Activated CD4-positive, alpha-beta T cell treated with anti-CD3 and anti-CD28 coated beads, Interleukin-2, amount 10 ng/mL, durations not matched to agents 7 days and 5 days (primary cell): ENCODE data around the gene MFAP3L. TPM values are rescaled to one million over a fixed set of nuclear protein-coding genes. Genes with fewer than 3 reads are reported as not detected.

ENCODE experiments used
- CTCF ChIA-PET: fragments of 350-600 bp; sonication (Branson Sonifier 250); formaldehyde crosslinking; loops from one replicate; lab custom pipeline; 2021; ENCODE audit warnings: antibody characterized with exemption; lab: Charles Lee
- POLR2A ChIA-PET: fragments of 350-600 bp; sonication (Branson Sonifier 250); formaldehyde crosslinking; loops from one replicate; lab custom pipeline; 2021; ENCODE audit warnings: antibody characterized with exemption; lab: Charles Lee
- DNase-seq: peaks from one replicate; pipeline ENCODE4 v3.0.0-alpha.2; 2020
- H3K27ac Mint-ChIP-seq: one replicate; pipeline ENCODE4 v1.8.0; 2021; ENCODE audit warnings: mild to moderate bottlenecking, moderate library complexity, mixed read lengths
- H3K27me3 Mint-ChIP-seq: one replicate; pipeline ENCODE4 v1.8.0; 2021; ENCODE audit warnings: mixed read lengths
- H3K36me3 Mint-ChIP-seq: one replicate; pipeline ENCODE4 v1.8.0; 2021; ENCODE audit warnings: low read depth, mixed read lengths
- H3K4me1 Mint-ChIP-seq: one replicate; pipeline ENCODE4 v1.8.0; 2021; ENCODE audit warnings: mixed read lengths
- H3K4me3 Mint-ChIP-seq: one replicate; pipeline ENCODE4 v1.8.0; 2021; ENCODE audit warnings: mild to moderate bottlenecking, moderate library complexity, mixed read lengths
- H3K9me3 Mint-ChIP-seq: one replicate; pipeline ENCODE4 v1.8.0; 2021; ENCODE audit warnings: mixed read lengths
- total RNA-seq, 2 experiments: library from RNA; stranded (reverse); gene quantifications; one replicate each; pipeline ENCODE4 v1.2.3, GENCODE V29; 2021

The MFAP3L gene
- total RNA-seq, 2 experiments from 2014 or later: 0.27 to 0.35 TPM

DNA sequence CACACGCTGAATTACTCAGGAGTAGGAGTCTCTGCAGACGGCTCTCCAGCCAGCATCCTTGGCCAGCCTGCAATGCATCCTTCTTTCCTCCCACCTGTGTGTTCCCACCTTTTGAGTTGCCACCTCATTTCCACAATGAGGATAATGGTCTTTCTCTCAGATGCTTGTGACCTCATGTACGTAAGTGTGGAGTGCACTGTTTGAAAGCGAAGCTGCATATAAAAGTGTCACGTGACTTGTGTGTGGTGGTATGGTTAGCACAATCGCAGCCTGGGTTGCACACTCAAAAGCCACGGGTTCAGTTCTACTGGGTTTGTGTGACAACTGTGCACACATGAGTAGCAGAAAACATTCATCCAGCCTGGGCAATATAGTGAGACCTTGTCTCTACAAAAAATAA, 12.0 kb upstream of the MFAP3L start:
- Mint-ChIP-seq H3K27ac (no peak overlapping the region), H3K4me3 (no peak overlapping the region), H3K27me3 (no peaks in the 10 kb centered on the region), H3K4me1 (no peaks in the 10 kb centered on the region), H3K9me3 (no peaks in the 10 kb centered on the region), H3K36me3 (no peaks in the 10 kb centered on the region)
- ChIA-PET POLR2A (no interaction called here), CTCF (no interaction called here)
- DNase-seq: no peak

DNA sequence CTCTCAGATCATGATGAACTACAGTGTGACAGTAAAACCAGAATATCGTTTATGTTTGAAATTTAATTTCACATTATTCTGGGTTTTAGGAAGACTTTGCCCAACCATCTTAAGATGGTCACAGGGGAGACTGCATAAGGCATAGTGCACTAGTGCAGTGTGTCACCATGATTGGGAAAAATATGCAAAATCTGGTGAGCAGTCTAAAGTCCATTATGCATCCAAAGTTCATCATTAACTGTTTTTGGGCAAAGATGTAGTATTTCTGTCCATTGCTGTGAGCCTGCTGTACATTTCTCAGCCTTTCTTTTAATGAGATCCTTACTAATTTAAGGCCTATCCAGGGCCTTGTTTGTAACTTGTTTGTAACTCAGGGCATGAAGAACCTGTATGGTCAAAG, 11.3 kb upstream of the MFAP3L start:
- Mint-ChIP-seq H3K36me3 (no peaks in the 10 kb centered on the region), H3K27me3 (no peaks in the 10 kb centered on the region), H3K27ac (no peak overlapping the region), H3K4me3 (no peak overlapping the region), H3K9me3 (no peaks in the 10 kb centered on the region), H3K4me1 (no peaks in the 10 kb centered on the region)
- DNase-seq: no peak
- ChIA-PET CTCF (no interaction called here), POLR2A (no interaction called here)

DNA sequence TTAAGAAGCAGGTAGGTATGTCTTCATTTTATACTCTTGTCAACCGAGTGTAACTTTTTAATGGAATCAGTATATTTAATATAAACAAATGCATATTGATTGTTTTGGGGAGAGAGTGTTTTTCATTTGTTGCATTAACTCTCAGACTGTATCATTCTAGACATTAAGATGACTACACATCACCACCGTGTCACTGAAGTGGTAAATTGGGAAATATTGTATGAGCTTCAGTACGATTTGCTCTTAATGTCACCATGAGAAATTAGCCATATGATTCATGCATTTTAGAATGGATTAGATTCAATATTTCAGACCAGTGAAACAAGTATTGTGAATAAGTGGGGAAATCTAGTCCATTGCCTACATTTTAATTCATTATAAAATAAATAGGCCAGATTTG, 9.7 kb upstream of the MFAP3L start:
- POLR2A ChIA-PET: no interaction called here

DNA sequence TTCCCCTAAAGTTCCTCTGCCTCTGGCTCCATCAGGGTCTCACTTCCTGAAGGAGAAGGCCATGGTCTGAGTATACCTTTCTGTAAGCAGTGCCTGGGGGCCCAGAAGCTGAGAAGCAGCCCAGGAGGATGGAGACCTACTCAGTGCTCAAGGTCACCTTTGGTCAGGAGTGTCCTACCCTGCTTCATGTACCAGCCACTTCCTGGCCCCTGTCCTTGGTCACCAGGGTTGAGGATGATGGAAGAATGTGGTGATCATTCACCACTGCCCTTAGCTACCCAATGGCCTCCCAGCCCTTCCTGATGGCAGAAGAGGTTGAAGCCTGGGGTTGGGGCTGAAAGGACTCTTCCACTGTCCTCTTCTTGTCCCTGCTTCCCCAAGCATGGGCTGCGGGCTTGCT, 9.0 kb upstream of the MFAP3L start:
- no peak for DNase-seq
- no peaks in the 10 kb centered on the region for H3K36me3 Mint-ChIP-seq
- H3K27me3 Mint-ChIP-seq: peaks cover 9% of the 10 kb centered on the region
- no peak overlapping the region for H3K4me3 Mint-ChIP-seq
- H3K27ac Mint-ChIP-seq: no peak overlapping the region
- no peaks in the 10 kb centered on the region for H3K4me1 Mint-ChIP-seq
- ChIA-PET POLR2A (no interaction called here), CTCF (no interaction called here)
- no peaks in the 10 kb centered on the region for H3K9me3 Mint-ChIP-seq

More for the DNA sequence above, 9.7 kb upstream of the MFAP3L start:
- no peak overlapping the region for H3K4me3 Mint-ChIP-seq
- DNase-seq: no peak
- no peak overlapping the region for H3K27ac Mint-ChIP-seq
- H3K27me3 Mint-ChIP-seq: peaks cover 5% of the 10 kb centered on the region
- H3K9me3 Mint-ChIP-seq: no peaks in the 10 kb centered on the region
- H3K36me3 Mint-ChIP-seq: no peaks in the 10 kb centered on the region
- CTCF ChIA-PET: no interaction called here
- H3K4me1 Mint-ChIP-seq: no peaks in the 10 kb centered on the region

DNA sequence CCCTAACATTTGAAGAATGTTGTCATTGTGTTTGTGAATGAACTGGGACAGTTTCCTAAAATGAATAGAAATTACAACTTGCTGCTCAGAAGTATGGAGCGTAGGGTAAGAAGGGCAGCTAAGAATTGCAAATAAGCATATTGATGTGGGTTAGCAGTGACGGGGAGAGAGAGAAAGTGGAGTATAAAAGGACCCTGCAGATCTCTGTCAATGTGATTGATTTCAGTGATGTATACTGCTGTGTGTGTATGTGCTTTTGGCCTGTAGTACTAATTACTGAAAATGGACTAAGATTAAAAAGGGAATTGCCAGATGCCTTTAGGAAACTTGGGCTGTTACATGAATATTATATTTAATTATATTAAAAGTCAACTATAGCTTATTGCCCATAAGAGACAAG, 7.8 kb upstream of the MFAP3L start:
- H3K9me3 Mint-ChIP-seq: no peaks in the 10 kb centered on the region
- H3K27ac Mint-ChIP-seq: no peak overlapping the region
- no peak overlapping the region for H3K4me3 Mint-ChIP-seq
- DNase-seq: no peak
- no peaks in the 10 kb centered on the region for H3K36me3 Mint-ChIP-seq
- POLR2A ChIA-PET: no interaction called here
- no peaks in the 10 kb centered on the region for H3K4me1 Mint-ChIP-seq
- peaks cover 17% of the 10 kb centered on the region for H3K27me3 Mint-ChIP-seq
- CTCF ChIA-PET: no interaction called here

DNA sequence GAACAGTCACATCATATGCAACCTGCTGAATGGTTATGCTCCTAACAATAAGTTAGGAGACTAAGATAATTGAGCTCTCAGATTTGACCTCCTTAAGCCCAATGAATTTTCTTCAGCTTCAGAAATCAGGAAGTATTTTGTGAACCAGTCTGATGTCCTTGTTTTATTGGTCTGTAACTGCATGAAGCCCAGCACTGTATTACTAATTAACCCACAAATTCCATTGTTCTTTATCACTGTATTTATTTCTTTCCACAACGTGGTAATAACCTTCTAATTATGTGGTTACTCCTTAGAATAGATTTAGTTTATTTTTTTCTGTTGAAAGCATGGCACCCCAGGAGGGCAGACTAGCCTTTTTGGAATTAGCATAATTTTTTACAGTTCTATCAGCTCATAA, 3.9 kb upstream of the MFAP3L start:
- DNase-seq: no peak
- ChIA-PET POLR2A (no interaction called here), CTCF (no interaction called here)
- H3K4me3 Mint-ChIP-seq: no peak overlapping the region
- H3K27ac Mint-ChIP-seq: no peak overlapping the region
- no peaks in the 10 kb centered on the region for H3K9me3 Mint-ChIP-seq
- H3K36me3 Mint-ChIP-seq: no peaks in the 10 kb centered on the region
- H3K4me1 Mint-ChIP-seq: peaks cover 15% of the 10 kb centered on the region
- H3K27me3 Mint-ChIP-seq: peaks cover 42% of the 10 kb centered on the region

DNA sequence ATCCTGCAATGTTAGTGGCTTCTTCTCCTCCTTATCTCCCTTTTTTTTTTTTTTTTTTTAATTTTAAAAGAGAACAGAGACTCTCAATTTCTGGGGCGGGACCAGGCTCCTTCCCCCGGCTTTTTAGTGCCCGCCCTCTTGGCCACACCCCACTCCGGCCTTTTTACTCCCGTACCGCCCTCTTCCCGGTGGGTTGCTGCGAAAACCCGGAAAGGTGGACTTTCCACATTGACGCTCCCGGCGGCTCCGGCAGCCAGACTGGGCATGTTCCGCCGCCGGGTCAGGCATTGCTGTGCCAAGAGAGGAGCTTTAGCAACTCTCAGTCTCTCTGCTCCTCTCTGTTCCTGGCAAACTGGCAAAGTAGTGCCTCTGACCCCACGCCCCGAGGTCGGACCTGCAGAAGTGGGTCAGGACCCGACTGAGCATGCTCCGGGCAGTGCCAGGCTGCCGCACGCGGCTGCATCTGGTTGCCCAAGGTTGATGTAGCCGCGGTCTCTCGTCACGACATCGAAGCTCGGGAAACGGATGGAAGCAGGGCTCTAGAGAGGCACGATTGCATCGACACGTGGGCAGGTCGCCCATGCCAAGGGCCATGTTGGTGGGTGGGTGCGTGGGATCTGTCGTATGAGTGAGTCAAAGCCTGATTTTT, 1.1 kb upstream of the MFAP3L start:
- ChIA-PET POLR2A (no interaction called here), CTCF (interaction anchor here (0.8 to 1.0 kb wide), 2 partner anchors 16 to 18 kb away, joined by 3 read pairs; no protein-coding TSS in a partner anchor)
- peak; percentile 90 for DNase-seq
- H3K36me3 Mint-ChIP-seq: no peaks in the 10 kb centered on the region
- H3K27ac Mint-ChIP-seq: peak overlapping the region; percentile 52
- H3K4me1 Mint-ChIP-seq: peaks cover 15% of the 10 kb centered on the region
- peak overlapping the region; percentile 81 for H3K4me3 Mint-ChIP-seq
- peaks cover 67% of the 10 kb centered on the region for H3K27me3 Mint-ChIP-seq
- no peaks in the 10 kb centered on the region for H3K9me3 Mint-ChIP-seq

DNA sequence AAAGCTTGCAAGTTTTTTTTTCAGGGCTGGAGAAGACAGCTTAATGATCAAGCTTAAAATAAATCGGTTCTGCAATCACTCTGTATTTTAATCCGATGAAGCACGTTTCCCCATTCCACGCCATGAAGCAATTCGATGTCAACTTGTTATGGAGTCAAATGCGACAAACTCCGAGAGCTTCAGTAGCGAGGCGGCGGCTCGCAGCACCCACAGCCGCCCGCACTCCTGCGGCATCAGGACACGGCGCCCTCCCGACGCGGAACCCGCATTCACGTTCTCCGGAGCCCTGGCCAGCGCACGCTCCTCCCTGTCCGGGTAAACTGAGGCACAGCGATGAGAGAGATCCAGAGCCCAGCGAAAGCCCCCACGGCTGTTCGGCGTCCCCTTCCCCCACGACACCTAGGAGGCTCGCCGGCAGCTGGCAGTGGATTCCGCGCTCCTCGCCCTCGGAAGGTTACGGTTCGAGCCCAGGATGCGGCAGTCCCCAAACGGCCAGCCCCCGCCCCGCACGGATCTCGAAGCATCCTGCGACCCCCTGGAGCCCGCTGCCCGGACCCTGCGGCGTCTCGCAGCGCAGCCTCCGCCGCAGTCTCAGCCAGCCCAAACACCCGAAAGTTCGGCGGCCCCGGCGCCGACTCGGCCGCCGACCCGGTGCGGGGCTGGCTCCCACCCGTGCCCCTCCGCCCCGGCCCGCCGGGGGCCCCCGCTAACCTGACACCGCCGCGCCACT, 507 bp downstream of the MFAP3L start:
- CTCF ChIA-PET: interaction anchor here (1.6 kb wide), 1 partner anchor 22 kb away, joined by 3 read pairs; no protein-coding TSS in a partner anchor
- no peak for DNase-seq
- no peaks in the 10 kb centered on the region for H3K9me3 Mint-ChIP-seq
- H3K4me3 Mint-ChIP-seq: peak overlapping the region; percentile 71
- no peaks in the 10 kb centered on the region for H3K36me3 Mint-ChIP-seq
- peaks cover 15% of the 10 kb centered on the region for H3K4me1 Mint-ChIP-seq
- no peak overlapping the region for H3K27ac Mint-ChIP-seq
- POLR2A ChIA-PET: no interaction called here
- H3K27me3 Mint-ChIP-seq: peaks cover 66% of the 10 kb centered on the region

DNA sequence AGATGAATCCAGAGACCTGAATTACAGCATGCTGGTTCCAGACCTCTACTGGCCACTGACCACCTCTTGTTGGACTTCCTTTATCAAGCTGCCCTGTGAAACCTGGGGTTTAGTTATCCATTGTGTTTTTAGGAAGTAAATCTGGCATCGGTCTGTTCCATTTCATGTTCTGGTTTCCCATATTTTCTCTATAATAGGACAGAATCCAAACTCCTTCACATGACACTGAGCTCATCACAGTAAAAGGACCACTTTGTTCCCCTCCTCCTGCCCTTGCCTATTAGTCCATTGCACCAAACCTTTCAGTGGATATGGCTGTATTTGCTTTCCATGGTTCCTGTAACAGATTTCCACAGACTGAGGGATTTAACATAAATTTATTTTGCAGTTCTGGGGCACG, 4.0 kb downstream of the MFAP3L start:
- Mint-ChIP-seq H3K9me3 (no peaks in the 10 kb centered on the region), H3K4me1 (peaks cover 8% of the 10 kb centered on the region), H3K4me3 (no peak overlapping the region), H3K36me3 (no peaks in the 10 kb centered on the region), H3K27ac (no peak overlapping the region), H3K27me3 (peaks cover 39% of the 10 kb centered on the region)
- no peak for DNase-seq
- ChIA-PET POLR2A (no interaction called here), CTCF (interaction anchor here (0.6 to 1.4 kb wide), 3 partner anchors 12 to 1772 kb away, joined by 3 to 4 read pairs (median 3); partner anchors contain the start of gene NEK1)

DNA sequence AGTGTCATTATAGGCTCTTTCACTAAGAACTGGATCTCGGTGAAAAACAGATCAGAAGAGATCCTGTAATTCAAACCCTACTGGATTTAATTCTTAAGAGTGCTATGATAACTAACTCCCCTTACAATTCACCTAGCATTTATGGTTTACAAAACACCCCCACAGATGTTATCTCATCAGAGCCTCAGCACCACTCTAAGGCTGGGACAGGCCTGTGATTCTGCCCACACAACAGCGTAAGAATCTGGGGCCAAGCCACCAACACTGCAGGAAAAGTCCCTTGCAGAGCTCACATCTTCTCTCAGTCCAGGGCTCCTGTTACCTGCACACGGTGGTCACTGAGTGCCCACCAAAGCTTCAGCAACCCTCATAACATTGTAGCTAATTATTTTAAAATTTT, 8.9 kb downstream of the MFAP3L start:
- ChIA-PET CTCF (interaction anchor here (0.5 kb wide), 1 partner anchor 66 kb away, joined by 7 read pairs; no protein-coding TSS in a partner anchor), POLR2A (no interaction called here)
- Mint-ChIP-seq H3K27me3 (peaks cover 4% of the 10 kb centered on the region), H3K4me1 (no peaks in the 10 kb centered on the region), H3K36me3 (no peaks in the 10 kb centered on the region), H3K27ac (no peak overlapping the region), H3K9me3 (no peaks in the 10 kb centered on the region), H3K4me3 (no peak overlapping the region)
- no peak for DNase-seq

DNA sequence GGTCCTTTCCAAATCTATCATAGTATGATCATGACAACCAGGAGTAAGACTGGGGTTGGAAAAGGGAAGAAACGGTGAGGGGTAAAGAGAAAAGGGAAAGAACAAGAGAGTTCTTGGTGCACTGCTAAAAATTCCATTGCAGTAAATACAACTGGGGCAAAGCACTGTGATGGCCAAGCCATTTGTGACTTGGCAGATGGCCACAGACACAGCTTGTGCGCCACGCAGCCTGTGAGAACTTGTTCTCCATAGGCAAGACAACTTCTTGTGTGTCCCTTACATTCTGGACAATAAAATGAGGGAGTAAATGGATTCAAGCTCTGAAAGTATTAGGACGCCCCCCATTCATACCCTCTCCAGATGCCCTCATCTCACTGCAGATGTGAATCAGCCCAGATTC, 10.9 kb downstream of the MFAP3L start:
- H3K27ac Mint-ChIP-seq: no peak overlapping the region
- ChIA-PET POLR2A (no interaction called here), CTCF (no interaction called here)
- no peak for DNase-seq
- H3K27me3 Mint-ChIP-seq: peaks cover 1% of the 10 kb centered on the region
- no peak overlapping the region for H3K4me3 Mint-ChIP-seq
- H3K4me1 Mint-ChIP-seq: no peaks in the 10 kb centered on the region
- H3K36me3 Mint-ChIP-seq: no peaks in the 10 kb centered on the region
- no peaks in the 10 kb centered on the region for H3K9me3 Mint-ChIP-seq

DNA sequence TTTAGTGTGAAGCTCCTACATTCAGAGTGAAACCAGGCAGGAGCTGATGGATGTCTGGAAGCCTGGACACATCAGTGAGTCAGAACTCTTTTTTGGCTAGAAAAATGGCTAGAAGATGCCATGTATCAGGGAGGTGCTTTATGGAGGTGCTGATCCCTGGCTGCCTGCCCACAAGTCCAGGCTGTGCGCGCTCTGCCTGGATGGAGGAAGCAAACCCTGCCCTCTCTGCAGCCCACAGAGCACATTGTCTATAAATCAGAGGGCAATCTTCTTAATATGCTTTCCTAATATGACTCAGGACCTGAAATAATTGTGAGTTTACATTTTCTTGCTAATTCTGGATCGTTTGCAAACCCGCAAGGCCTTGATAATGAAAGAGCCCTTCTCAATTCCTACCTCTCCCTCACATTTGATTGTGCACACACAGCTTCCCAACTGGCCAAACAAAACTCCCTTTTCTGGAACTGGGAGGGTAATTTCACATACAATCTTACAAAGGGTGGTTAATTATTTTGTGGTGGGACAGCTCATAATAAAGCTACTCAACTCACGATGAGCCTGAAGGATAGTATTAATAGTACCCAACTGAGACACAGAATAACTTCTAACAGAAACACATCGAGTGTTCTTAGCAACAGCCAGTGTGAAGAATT, 11.7 kb downstream of the MFAP3L start:
- Mint-ChIP-seq H3K9me3 (no peaks in the 10 kb centered on the region), H3K4me1 (no peaks in the 10 kb centered on the region), H3K4me3 (no peak overlapping the region), H3K27ac (no peak overlapping the region), H3K27me3 (peaks cover 2% of the 10 kb centered on the region), H3K36me3 (no peaks in the 10 kb centered on the region)
- ChIA-PET POLR2A (no interaction called here), CTCF (no interaction called here)
- DNase-seq: no peak

DNA sequence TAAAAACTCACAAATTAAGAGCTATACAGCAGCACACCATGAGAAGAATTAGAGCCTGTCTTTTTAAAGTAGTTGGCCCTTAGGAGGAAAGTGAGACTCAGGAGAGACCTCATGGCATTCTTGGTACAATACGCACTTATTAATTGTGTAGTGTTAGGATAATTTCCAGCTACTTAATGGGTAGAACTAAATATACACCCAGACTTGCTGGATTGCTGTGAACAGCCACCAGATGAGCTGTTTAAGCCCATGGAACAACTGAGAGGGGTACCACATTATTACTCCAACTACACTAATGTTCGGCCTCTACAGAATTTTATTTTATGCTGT, 13.6 kb downstream of the MFAP3L start:
- Mint-ChIP-seq H3K4me3 (no peak overlapping the region), H3K4me1 (peaks cover 4% of the 10 kb centered on the region)
- CTCF ChIA-PET: no interaction called here

More for the DNA sequence above, 13.6 kb downstream of the MFAP3L start:
- POLR2A ChIA-PET: no interaction called here
- DNase-seq: no peak
- Mint-ChIP-seq H3K27ac (no peak overlapping the region), H3K36me3 (no peaks in the 10 kb centered on the region), H3K9me3 (no peaks in the 10 kb centered on the region), H3K27me3 (peaks cover 11% of the 10 kb centered on the region)
